GM23338 (cell line): ENCODE data around the gene SCLT1. TPM values are rescaled to one million over a fixed set of nuclear protein-coding genes. Genes with fewer than 3 reads are reported as not detected.
A peak's percentile ranks its signal among the peaks of the same experiment; 100 is the strongest.

Source experiments
- ATAC-seq: fragments of 200-7000 bp; cut with Tn5 transposase; 3 replicates; pipeline ENCODE4 v1.9.1; 2020
- DNase-seq: peaks from one replicate; pipeline ENCODE4 v3.0.0-alpha.2; 2015; ENCODE audit warnings: low spot score
- H2AFZ ChIP-seq: fragments of 200-600 bp; sonication (generic); 2 replicates; pipeline ENCODE4 v1.8.0; 2016; ENCODE audit warnings: antibody characterized with exemption, mild to moderate bottlenecking, moderate library complexity
- H3F3A ChIP-seq: fragments of 200-600 bp; sonication (generic); replicated peaks from 2 replicates; pipeline ENCODE4 v1.8.0; 2017; ENCODE audit warnings: antibody characterized with exemption, mixed run types, low read depth
- H3K27ac ChIP-seq: fragments of 200-600 bp; sonication (generic); 2 replicates; pipeline ENCODE4 v1.6.1; 2016; ENCODE audit warnings: low read depth
- H3K27me3 ChIP-seq: fragments of 200-600 bp; sonication (generic); 2 replicates; pipeline ENCODE4 v1.8.0; 2016; ENCODE audit warnings: mild to moderate bottlenecking, mixed run types, moderate library complexity; ENCODE audit not compliant: insufficient read depth
- H3K36me3 ChIP-seq: fragments of 200-600 bp; sonication (generic); 2 replicates; pipeline ENCODE4 v1.8.0; 2016; ENCODE audit warnings: mild to moderate bottlenecking; ENCODE audit not compliant: insufficient read depth
- H3K4me1 ChIP-seq: fragments of 200-600 bp; sonication (generic); 2 replicates; pipeline ENCODE4 v1.8.0; 2016; ENCODE audit warnings: mild to moderate bottlenecking, moderate library complexity; ENCODE audit not compliant: insufficient read depth
- H3K4me2 ChIP-seq: fragments of 200-600 bp; sonication (generic); 2 replicates; pipeline ENCODE4 v1.7.1; 2017; ENCODE audit warnings: mixed run types
- H3K4me3 ChIP-seq: fragments of 200-600 bp; sonication (generic); 2 replicates; pipeline ENCODE4 v1.6.1; 2016; ENCODE audit warnings: mixed run types
- H3K79me2 ChIP-seq: fragments of 200-600 bp; sonication (generic); replicated peaks from 2 replicates; pipeline ENCODE4 v1.8.0; 2017; ENCODE audit warnings: mild to moderate bottlenecking; ENCODE audit not compliant: insufficient read depth
- H3K9me2 ChIP-seq: fragments of 200-600 bp; sonication (generic); 2 replicates; pipeline ENCODE4 v1.8.0; 2017; ENCODE audit not compliant: insufficient read depth
- H4K20me1 ChIP-seq: fragments of 200-600 bp; sonication (generic); replicated peaks from 2 replicates; pipeline ENCODE4 v1.8.0; 2017; ENCODE audit warnings: mild to moderate bottlenecking; ENCODE audit not compliant: insufficient read depth
- H3K27ac Mint-ChIP-seq: 2 replicates; pipeline ENCODE4 v1.8.0; 2020; ENCODE audit warnings: inconsistent platforms, mild to moderate bottlenecking, moderate library complexity, mixed read lengths
- H3K27me3 Mint-ChIP-seq: 3 replicates; pipeline ENCODE4 v1.8.0; 2022; ENCODE audit warnings: low read depth, mild to moderate bottlenecking, moderate library complexity, mixed read lengths, inconsistent platforms; ENCODE audit not compliant: insufficient read depth, poor library complexity
- H3K36me3 Mint-ChIP-seq: 3 replicates; pipeline ENCODE4 v1.8.0; 2021; ENCODE audit warnings: low read depth, mild to moderate bottlenecking, inconsistent platforms, moderate library complexity, mixed read lengths
- H3K4me1 Mint-ChIP-seq: 3 replicates; pipeline ENCODE4 v1.8.0; 2020; ENCODE audit warnings: mild to moderate bottlenecking, inconsistent platforms, mixed read lengths
- H3K4me3 Mint-ChIP-seq: 3 replicates; pipeline ENCODE4 v1.8.0; 2021; ENCODE audit warnings: moderate library complexity, mild to moderate bottlenecking, inconsistent platforms, mixed read lengths
- H3K9me3 Mint-ChIP-seq: 3 replicates; pipeline ENCODE4 v1.8.0; 2020; ENCODE audit warnings: moderate library complexity, mild to moderate bottlenecking, inconsistent platforms, mixed read lengths
- CREB1 ChIP-seq: fragments of 250-450 bp; sonication (Bioruptor Pico); IDR thresholded peaks from 2 replicates; pipeline ENCODE4 v1.5.0; 2020; ENCODE audit warnings: low read depth, mild to moderate bottlenecking, moderate library complexity
- CTCF ChIP-seq, 2 experiments: fragments of 200-600 bp in 1 of 2; sonication (generic) in 1 of 2; conservative IDR thresholded peaks; 2 replicates each; pipeline versions ENCODE4 v1.5.1 to v1.6.1; 2016 to 2017; ENCODE audit warnings: antibody characterized with exemption in 2 of 2, low read depth in 2 of 2, mild to moderate bottlenecking in 2 of 2, moderate library complexity in 1 of 2
- ETS1 ChIP-seq: IDR thresholded peaks from 2 replicates; pipeline ENCODE4 v1.6.1; 2016; ENCODE audit warnings: antibody characterized with exemption
- EZH2 ChIP-seq: fragments of 200-600 bp; sonication (generic); IDR thresholded peaks from one replicate; pipeline ENCODE4 v1.8.0; 2017; ENCODE audit warnings: antibody characterized with exemption, mild to moderate bottlenecking, low read depth; ENCODE audit not compliant: unreplicated experiment
- EZH2phosphoT487 ChIP-seq: fragments of 200-600 bp; sonication (generic); IDR thresholded peaks from one replicate; pipeline ENCODE4 v1.8.1; 2018; ENCODE audit warnings: antibody characterized with exemption; ENCODE audit not compliant: unreplicated experiment
- JUNB ChIP-seq: IDR thresholded peaks from one replicate; pipeline ENCODE4 v1.6.1; 2016; ENCODE audit warnings: antibody characterized with exemption; ENCODE audit not compliant: unreplicated experiment
- NANOG ChIP-seq: IDR thresholded peaks from 2 replicates; pipeline ENCODE4 v1.6.1; 2016; ENCODE audit warnings: antibody characterized with exemption, borderline replicate concordance
- POLR2AphosphoS5 ChIP-seq: IDR thresholded peaks from 2 replicates; pipeline ENCODE4 v1.6.1; 2016; ENCODE audit warnings: antibody characterized with exemption, low read depth
- STAT1 ChIP-seq: IDR thresholded peaks from one replicate; pipeline ENCODE4 v1.6.1; 2016; ENCODE audit warnings: antibody characterized with exemption; ENCODE audit not compliant: unreplicated experiment
- ZNF114 ChIP-seq: fragments of 250-450 bp; sonication (Bioruptor Pico); IDR thresholded peaks from 2 replicates; pipeline ENCODE4 v1.5.0; 2020; ENCODE audit warnings: mild to moderate bottlenecking, moderate library complexity
- ZNF331 ChIP-seq: fragments of 250-450 bp; sonication (Bioruptor Pico); IDR thresholded peaks from 2 replicates; pipeline ENCODE4 v1.5.0; 2020; ENCODE audit warnings: low read depth, mild to moderate bottlenecking, moderate library complexity
- polyA plus RNA-seq: library from polyadenylated mRNA; unstranded; fragments of >200 nt; fragmentation: Nextera tagmentation; extraction: Ambion mirVana; gene quantifications from 2 replicates; pipeline ENCODE4 v1.2.1, GENCODE V29; 2016
- total RNA-seq: library from RNA; depleted of rRNA; stranded (reverse); fragments of >200 nt; shearing (Covaris generic); gene quantifications from 2 replicates; pipeline ENCODE4 v1.2.3, GENCODE V29; 2014
- TF ChIP-seq, protein P1 (sequence below): IDR thresholded peaks from one replicate; pipeline ENCODE4 v1.6.1; 2018; ENCODE audit warnings: antibody characterized with exemption; ENCODE audit not compliant: unreplicated experiment

SCLT1 gene
- total and polyA plus RNA-seq, 2 experiments from 2014 or later, result 18.5 to 18.9 TPM

- no peak for ATAC-seq
- Mint-ChIP-seq H3K4me1 (peaks cover 2% of the 10 kb centered on the region; the same call in 1 of the 3 replicates), H3K9me3 (no peaks in the 10 kb centered on the region)
Measured at GRCh38 chr4:129043523-129043922, 49.8 kb downstream of the SCLT1 start.

GRCh38 chr4:129040471-129040870 is 52.9 kb downstream of the SCLT1 start:
- no peak for ATAC-seq
- H3K36me3 Mint-ChIP-seq, result peaks cover 5% of the 10 kb centered on the region; the same call in 2 of the 3 replicates
- H3K27me3 ChIP-seq, result no peaks in the 10 kb centered on the region
- no peak overlapping the region for H3K27ac Mint-ChIP-seq
- H3K4me1 ChIP-seq, result peaks cover 6% of the 10 kb centered on the region; the same call in 1 of the 2 replicates
- H3F3A ChIP-seq, result no peaks in the 10 kb centered on the region
- no peaks in the 10 kb centered on the region for H3K27me3 Mint-ChIP-seq
- H3K9me3 Mint-ChIP-seq, result no peaks in the 10 kb centered on the region
- H3K4me3 Mint-ChIP-seq, result no peak overlapping the region
- H3K4me3 ChIP-seq, result no peak overlapping the region
- no peak overlapping the region for H3K27ac ChIP-seq
- H2AFZ ChIP-seq, result no peak overlapping the region
- no peaks in the 10 kb centered on the region for H3K9me2 ChIP-seq
- H3K4me1 Mint-ChIP-seq, result peaks cover 2% of the 10 kb centered on the region; the same call in 1 of the 3 replicates
- no peak overlapping the region for H3K4me2 ChIP-seq
- no peak for DNase-seq
- H3K36me3 ChIP-seq, result no peaks in the 10 kb centered on the region
- no peaks in the 10 kb centered on the region for H3K79me2 ChIP-seq
- no peaks in the 10 kb centered on the region for H4K20me1 ChIP-seq
- TF ChIP-seq ZNF331 (CRISPR knock-in tag) (no peak), JUNB (no peak), NANOG (no peak), EZH2phosphoT487 (no peak), EZH2 (no peak), ZNF114 (CRISPR knock-in tag) (no peak), STAT1 (no peak), ETS1 (no peak), CREB1 (no peak), CTCF (conservative IDR thresholded peaks at IDR 0.05; ENCODE audit: low read depth in 2 of 2) (no peak), POLR2AphosphoS5 (no peak)
- TF ChIP-seq, protein P1, sequence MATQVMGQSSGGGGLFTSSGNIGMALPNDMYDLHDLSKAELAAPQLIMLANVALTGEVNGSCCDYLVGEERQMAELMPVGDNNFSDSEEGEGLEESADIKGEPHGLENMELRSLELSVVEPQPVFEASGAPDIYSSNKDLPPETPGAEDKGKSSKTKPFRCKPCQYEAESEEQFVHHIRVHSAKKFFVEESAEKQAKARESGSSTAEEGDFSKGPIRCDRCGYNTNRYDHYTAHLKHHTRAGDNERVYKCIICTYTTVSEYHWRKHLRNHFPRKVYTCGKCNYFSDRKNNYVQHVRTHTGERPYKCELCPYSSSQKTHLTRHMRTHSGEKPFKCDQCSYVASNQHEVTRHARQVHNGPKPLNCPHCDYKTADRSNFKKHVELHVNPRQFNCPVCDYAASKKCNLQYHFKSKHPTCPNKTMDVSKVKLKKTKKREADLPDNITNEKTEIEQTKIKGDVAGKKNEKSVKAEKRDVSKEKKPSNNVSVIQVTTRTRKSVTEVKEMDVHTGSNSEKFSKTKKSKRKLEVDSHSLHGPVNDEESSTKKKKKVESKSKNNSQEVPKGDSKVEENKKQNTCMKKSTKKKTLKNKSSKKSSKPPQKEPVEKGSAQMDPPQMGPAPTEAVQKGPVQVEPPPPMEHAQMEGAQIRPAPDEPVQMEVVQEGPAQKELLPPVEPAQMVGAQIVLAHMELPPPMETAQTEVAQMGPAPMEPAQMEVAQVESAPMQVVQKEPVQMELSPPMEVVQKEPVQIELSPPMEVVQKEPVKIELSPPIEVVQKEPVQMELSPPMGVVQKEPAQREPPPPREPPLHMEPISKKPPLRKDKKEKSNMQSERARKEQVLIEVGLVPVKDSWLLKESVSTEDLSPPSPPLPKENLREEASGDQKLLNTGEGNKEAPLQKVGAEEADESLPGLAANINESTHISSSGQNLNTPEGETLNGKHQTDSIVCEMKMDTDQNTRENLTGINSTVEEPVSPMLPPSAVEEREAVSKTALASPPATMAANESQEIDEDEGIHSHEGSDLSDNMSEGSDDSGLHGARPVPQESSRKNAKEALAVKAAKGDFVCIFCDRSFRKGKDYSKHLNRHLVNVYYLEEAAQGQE, result no peak

More at GRCh38 chr4:129043523-129043922, 49.8 kb downstream of the SCLT1 start:
- Histone ChIP-seq H3K36me3 (no peaks in the 10 kb centered on the region), H3K27ac (no peak overlapping the region), H3K4me1 (peaks cover 6% of the 10 kb centered on the region; the same call in 1 of the 2 replicates), H2AFZ (no peak overlapping the region), H3K27me3 (no peaks in the 10 kb centered on the region), H3K4me3 (no peak overlapping the region), H3F3A (no peaks in the 10 kb centered on the region), H3K4me2 (no peak overlapping the region), H3K79me2 (no peaks in the 10 kb centered on the region), H4K20me1 (no peaks in the 10 kb centered on the region), H3K9me2 (no peaks in the 10 kb centered on the region)
- no peak overlapping the region for H3K27ac Mint-ChIP-seq
- peak; percentile 6 for DNase-seq
- TF ChIP-seq CTCF (conservative IDR thresholded peaks at IDR 0.05; ENCODE audit: low read depth in 2 of 2) (peak in 1 of 2 experiments; percentile 49; a peak in 3 of 4 replicates), POLR2AphosphoS5 (no peak)
- no peaks in the 10 kb centered on the region for H3K27me3 Mint-ChIP-seq
- H3K4me3 Mint-ChIP-seq, result no peak overlapping the region
- H3K36me3 Mint-ChIP-seq, result no peaks in the 10 kb centered on the region; the same call in 2 of the 3 replicates
